Measurements from ENCODE around the gene PLA2G6. TPM values are rescaled to one million over a fixed set of nuclear protein-coding genes. Genes with fewer than 3 reads are reported as not detected.

The PLA2G6 gene
- total and polyA plus RNA-seq, 2 of the 13 experiments (the other 11 are each of a cell fraction or from before 2014, with no cell fraction given) = 4.8 to 11.5 TPM

DNA sequence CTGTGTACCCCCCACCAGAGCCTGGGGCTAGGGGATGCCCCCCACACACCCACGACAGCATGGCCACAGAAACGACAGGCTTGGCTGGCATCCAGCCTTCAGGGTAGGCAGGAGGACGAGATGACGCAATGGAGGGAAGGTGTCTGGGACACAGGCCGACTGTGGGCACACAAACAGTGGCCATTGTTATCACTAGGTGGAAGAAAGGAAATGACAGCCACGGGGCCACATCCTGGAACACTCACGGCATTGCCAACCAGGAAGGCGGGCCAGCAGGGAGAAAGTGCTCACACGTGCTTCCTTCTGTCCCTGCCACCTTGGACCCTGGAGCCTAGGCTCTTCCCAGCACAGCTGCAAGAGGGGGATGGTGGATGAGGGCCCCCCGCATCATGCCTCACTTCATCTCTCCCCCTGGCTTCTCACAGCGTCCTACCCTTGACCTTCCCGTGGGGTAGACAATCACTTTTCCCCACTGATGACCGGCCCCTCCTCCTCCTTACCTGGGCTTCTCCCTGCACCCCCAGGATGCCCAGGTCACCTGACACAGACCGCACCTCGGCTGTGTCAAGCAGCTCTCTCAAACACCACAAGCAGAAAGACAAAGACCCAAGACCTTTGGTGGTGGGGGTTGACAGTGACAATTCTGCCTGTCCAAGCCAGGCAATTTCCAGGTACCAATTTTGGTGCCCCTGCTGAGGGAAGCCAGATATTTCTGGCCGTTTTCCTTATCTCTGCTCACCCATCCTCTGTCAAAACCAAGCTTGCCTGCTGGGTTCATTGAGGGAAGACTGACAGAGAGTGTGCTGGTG lies 8.6 kb downstream of the PLA2G6 start (continued):
- TF ChIP-seq, protein P1, sequence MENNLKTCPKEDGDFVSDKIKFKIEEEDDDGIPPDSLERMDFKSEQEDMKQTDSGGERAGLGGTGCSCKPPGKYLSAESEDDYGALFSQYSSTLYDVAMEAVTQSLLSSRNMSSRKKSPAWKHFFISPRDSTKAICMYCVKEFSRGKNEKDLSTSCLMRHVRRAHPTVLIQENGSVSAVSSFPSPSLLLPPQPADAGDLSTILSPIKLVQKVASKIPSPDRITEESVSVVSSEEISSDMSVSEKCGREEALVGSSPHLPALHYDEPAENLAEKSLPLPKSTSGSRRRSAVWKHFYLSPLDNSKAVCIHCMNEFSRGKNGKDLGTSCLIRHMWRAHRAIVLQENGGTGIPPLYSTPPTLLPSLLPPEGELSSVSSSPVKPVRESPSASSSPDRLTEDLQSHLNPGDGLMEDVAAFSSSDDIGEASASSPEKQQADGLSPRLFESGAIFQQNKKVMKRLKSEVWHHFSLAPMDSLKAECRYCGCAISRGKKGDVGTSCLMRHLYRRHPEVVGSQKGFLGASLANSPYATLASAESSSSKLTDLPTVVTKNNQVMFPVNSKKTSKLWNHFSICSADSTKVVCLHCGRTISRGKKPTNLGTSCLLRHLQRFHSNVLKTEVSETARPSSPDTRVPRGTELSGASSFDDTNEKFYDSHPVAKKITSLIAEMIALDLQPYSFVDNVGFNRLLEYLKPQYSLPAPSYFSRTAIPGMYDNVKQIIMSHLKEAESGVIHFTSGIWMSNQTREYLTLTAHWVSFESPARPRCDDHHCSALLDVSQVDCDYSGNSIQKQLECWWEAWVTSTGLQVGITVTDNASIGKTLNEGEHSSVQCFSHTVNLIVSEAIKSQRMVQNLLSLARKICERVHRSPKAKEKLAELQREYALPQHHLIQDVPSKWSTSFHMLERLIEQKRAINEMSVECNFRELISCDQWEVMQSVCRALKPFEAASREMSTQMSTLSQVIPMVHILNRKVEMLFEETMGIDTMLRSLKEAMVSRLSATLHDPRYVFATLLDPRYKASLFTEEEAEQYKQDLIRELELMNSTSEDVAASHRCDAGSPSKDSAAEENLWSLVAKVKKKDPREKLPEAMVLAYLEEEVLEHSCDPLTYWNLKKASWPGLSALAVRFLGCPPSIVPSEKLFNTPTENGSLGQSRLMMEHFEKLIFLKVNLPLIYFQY (CRISPR knock-in tag; IDR thresholded peaks at IDR 0.05; ENCODE audit: borderline replicate concordance) = no peak
- TF ChIP-seq NFKBIZ (CRISPR knock-in tag; IDR thresholded peaks at IDR 0.05) (no peak), ZNF678 (CRISPR knock-in tag; IDR thresholded peaks at IDR 0.05) (no peak)

DNA sequence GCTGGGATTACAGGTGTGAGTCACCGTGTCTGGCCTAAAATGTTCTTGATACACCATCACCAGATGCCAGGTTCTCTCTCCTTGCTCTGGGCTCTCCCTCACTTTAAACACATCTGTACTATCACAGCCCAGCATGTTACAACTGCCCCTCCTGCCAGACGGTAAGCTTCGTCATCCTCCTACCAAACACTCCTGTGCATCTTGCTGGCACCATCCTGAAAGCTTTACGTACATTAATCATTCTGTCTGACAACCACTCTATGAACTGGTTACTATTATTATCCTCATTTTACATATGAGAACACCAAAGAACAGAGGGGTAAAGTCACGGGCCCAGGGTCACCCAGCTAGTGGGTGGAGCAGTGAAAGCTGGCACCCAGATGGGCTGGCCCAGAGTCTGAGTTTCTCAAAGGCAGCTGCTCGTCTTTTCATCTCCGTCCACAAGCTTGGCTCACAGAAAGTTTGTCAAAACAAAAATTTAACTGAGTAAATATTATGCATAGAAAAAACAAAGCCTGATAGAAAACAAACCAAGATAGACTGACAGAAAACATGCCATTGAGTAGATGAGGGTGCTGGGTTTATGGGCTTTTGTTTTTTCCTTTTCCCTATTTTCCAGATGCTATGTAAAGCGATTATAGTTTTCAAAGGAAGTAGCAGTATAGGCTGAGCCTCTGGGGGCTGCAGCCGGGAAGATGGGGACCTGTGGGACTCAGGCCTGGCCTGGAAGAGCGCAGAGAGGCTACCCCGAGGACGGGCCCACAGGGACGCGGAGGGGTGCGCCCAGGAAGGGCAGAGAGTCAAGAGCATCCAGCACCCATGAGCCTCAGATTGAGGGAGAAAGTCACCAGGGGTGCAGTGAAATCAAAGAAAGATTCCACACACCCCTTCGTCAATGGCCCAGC lies 9.5 kb downstream of the PLA2G6 start:
- DNase-seq (ENCODE audit: low spot score) (no peak), ATAC-seq (no peak), FAIRE-seq (no peak)
- ChIA-PET CTCF (ENCODE audit: low intra/inter-chr PET ratio, low total read pairs) (no interaction called here), POLR2A (interaction anchor here (2.5 kb wide), 1 partner anchor 9 kb away, joined by 7 read pairs; the partner anchor contains the start of gene PLA2G6)
- H3K4me3 ChIP-seq (replicated peaks in 1 of 3; ENCODE audit: insufficient read depth in 1 of 3, low read depth in 2 of 3, low read length in 3 of 3) = no peak overlapping the region
- H3K79me2 ChIP-seq (ENCODE audit: insufficient read depth, low read length) = no peaks in the 10 kb centered on the region
- H3K27ac ChIP-seq (ENCODE audit: extremely low read length, insufficient read depth, low read length) = no peak overlapping the region
- no peaks in the 10 kb centered on the region; a peak in 1 of 5 replicates for H3K36me3 ChIP-seq (replicated peaks in 1 of 2; ENCODE audit: control insufficient read depth in 1 of 2, insufficient read depth in 2 of 2, low read length in 2 of 2)
- in situ Hi-C loops (cut with HindIII; ENCODE audit: extremely low pct_ligation_motif_present, low pct_unique_long_range_greater_than_20kb) = no loop called here
- H3K4me1 ChIP-seq (ENCODE audit: insufficient read depth, low read length) = peaks cover 32% of the 10 kb centered on the region
- no peak overlapping the region for H2AFZ ChIP-seq (ENCODE audit: low read length)
- H4K20me1 ChIP-seq (ENCODE audit: insufficient read depth, low read length) = no peaks in the 10 kb centered on the region
- 0 out of 2 replicates have a peak overlapping the region, but pooled peaks have one; percentile 14 for H3K9ac ChIP-seq (ENCODE audit: insufficient read depth, low read depth, low read length)
- BruUV-seq (replicated peaks) = no TSS peak
- intact Hi-C loops (cut with micrococcal nuclease; ENCODE audit: unreplicated experiment) = no loop called here
- H3K4me2 ChIP-seq (ENCODE audit: low read depth, low read length) = peak overlapping the region; percentile 28
- no peaks in the 10 kb centered on the region for H3K9me3 ChIP-seq (ENCODE audit: low read length)
- no peaks in the 10 kb centered on the region for H3K27me3 ChIP-seq (ENCODE audit: control insufficient read depth in 1 of 2, insufficient read depth in 2 of 2, low read length in 2 of 2)
- 84% methylated on average over 16 of the region's 16 CpGs for WGBS (ENCODE audit: low lambda C conversion rate)
- TF ChIP-seq ZNF737 (CRISPR knock-in tag; IDR thresholded peaks at IDR 0.05; ENCODE audit: borderline replicate concordance) = no peak
- TF ChIP-seq RAD51 (IDR thresholded peaks at IDR 0.05; ENCODE audit: borderline replicate concordance) = no peak
- no peak for TF ChIP-seq HNRNPK (IDR thresholded peaks at IDR 0.05; ENCODE audit: low read depth, low read length, poor library complexity, severe bottlenecking)
- no peak for TF ChIP-seq MATR3 (CRISPR knock-in tag; IDR thresholded peaks at IDR 0.05)
- TF ChIP-seq ZNF768 (CRISPR knock-in tag; IDR thresholded peaks at IDR 0.05) = peak; percentile 56; the same call in 1 of the 2 replicates
- TF ChIP-seq, protein P2, sequence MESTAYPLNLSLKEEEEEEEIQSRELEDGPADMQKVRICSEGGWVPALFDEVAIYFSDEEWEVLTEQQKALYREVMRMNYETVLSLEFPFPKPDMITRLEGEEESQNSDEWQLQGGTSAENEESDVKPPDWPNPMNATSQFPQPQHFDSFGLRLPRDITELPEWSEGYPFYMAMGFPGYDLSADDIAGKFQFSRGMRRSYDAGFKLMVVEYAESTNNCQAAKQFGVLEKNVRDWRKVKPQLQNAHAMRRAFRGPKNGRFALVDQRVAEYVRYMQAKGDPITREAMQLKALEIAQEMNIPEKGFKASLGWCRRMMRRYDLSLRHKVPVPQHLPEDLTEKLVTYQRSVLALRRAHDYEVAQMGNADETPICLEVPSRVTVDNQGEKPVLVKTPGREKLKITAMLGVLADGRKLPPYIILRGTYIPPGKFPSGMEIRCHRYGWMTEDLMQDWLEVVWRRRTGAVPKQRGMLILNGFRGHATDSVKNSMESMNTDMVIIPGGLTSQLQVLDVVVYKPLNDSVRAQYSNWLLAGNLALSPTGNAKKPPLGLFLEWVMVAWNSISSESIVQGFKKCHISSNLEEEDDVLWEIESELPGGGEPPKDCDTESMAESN (CRISPR knock-in tag; conservative IDR thresholded peaks at IDR 0.05) = 0 out of 2 replicates have a peak, but pooled peaks have one; percentile 31
- no peak for TF ChIP-seq BRD4 (CRISPR knock-in tag; IDR thresholded peaks at IDR 0.05)
- no peak for TF ChIP-seq ZKSCAN5 (CRISPR knock-in tag; IDR thresholded peaks at IDR 0.05)
- TF ChIP-seq SRF (IDR thresholded peaks at IDR 0.05; ENCODE audit: low read depth, low read length) = no peak
- TF ChIP-seq WIZ (CRISPR knock-in tag; IDR thresholded peaks at IDR 0.05) = no peak
- TF ChIP-seq ZNF234 (CRISPR knock-in tag; conservative IDR thresholded peaks at IDR 0.05) = no peak
- no peak for TF ChIP-seq ZNF569 (CRISPR knock-in tag; IDR thresholded peaks at IDR 0.05; ENCODE audit: borderline replicate concordance)
- no peak for TF ChIP-seq ZMYM3 (CRISPR knock-in tag; IDR thresholded peaks at IDR 0.05)
